HFF-Myc (cell line): ENCODE results near the gene PRPF40B.
"Not testable (repeated sequence)": the region's sequence is repeated elsewhere in the genome, so short reads cannot be mapped to it uniquely, and the experiment has no call there.

Experiments used
- DNase-seq: peaks from one replicate; pipeline ENCODE4 v3.0.0-alpha.2; 2011; ENCODE audit warnings: low read depth; ENCODE audit errors: extremely low read depth
- H3K4me3 ChIP-seq: replicated peaks from 2 replicates; pipeline ENCODE4 v1.5.1; 2011; ENCODE audit warnings: low read depth, mild to moderate bottlenecking, control low read depth, low read length
- CTCF ChIP-seq: IDR thresholded peaks from 2 replicates; pipeline ENCODE4 v1.5.1; 2012; ENCODE audit warnings: mild to moderate bottlenecking, low read depth, low read length, control low read depth; ENCODE audit errors: missing control alignments

PRPF40B gene

GRCh38 chr12:49609875-49610154 is 13.5 kb upstream of the PRPF40B start:
- peak; percentile 15 for DNase-seq
- TF ChIP-seq CTCF, result peak; percentile 6
- no peak overlapping the region for H3K4me3 ChIP-seq

- not testable (repeated sequence) for DNase-seq, H3K4me3 ChIP-seq
Observed at GRCh38 chr12:49610785-49611184, 12.6 kb upstream of the PRPF40B start.

- H3K4me3 ChIP-seq, result no peak overlapping the region
- TF ChIP-seq CTCF, result no peak
- DNase-seq, result no peak
Observed at GRCh38 chr12:49612210-49612609, 11.2 kb upstream of the PRPF40B start.

- H3K4me3 ChIP-seq, result no peak overlapping the region
- DNase-seq, result peak; percentile 24
- TF ChIP-seq CTCF, result no peak
Observed at GRCh38 chr12:49615725-49616124, 7.6 kb upstream of the PRPF40B start.

GRCh38 chr12:49616533-49617219 is 6.7 kb upstream of the PRPF40B start:
- H3K4me3 ChIP-seq, result no peak overlapping the region
- DNase-seq, result no peak
- no peak for TF ChIP-seq CTCF

- DNase-seq, result no peak
- no peak overlapping the region for H3K4me3 ChIP-seq
- TF ChIP-seq CTCF, result no peak
Observed at GRCh38 chr12:49618576-49618975, 4.8 kb upstream of the PRPF40B start.

- TF ChIP-seq CTCF, result no peak
- no peak for DNase-seq
- H3K4me3 ChIP-seq, result no peak overlapping the region
Observed at GRCh38 chr12:49619286-49619685, 4.1 kb upstream of the PRPF40B start.
